Loucy (cell line): ENCODE results near the gene PSMD3.

Source experiments
- CTCF ChIP-seq: fragments of 200-600 bp; sonication (generic); conservative IDR thresholded peaks from 2 replicates; pipeline ENCODE4 v1.5.1; 2014; ENCODE audit warnings: mild to moderate bottlenecking, antibody characterized with exemption, low read length
- EZH2phosphoT487 ChIP-seq: fragments of 200-600 bp; IDR thresholded peaks from 2 replicates; pipeline ENCODE4 v1.6.1; 2018; ENCODE audit warnings: antibody characterized with exemption, mild to moderate bottlenecking, moderate library complexity, borderline replicate concordance

- TF ChIP-seq CTCF, result no peak
- TF ChIP-seq EZH2phosphoT487, result no peak
Observed at GRCh38 chr17:40025559-40025958, 45.0 kb downstream of the PSMD3 start.
